Mucosa of descending colon (tissue), 3 donors: ENCODE measurements around the gene CRYAB. TPM values are rescaled to one million over a fixed set of nuclear protein-coding genes. Genes with fewer than 3 reads are reported as not detected.

Source experiments
- ATAC-seq: fragments of 200-7000 bp; cut with Tn5 transposase; one replicate; pipeline ENCODE4 v1.9.1; 2020; ENCODE audit warnings: mild to moderate bottlenecking, moderate library complexity
- DNase-seq, 3 donors: peaks; one replicate each; pipeline ENCODE4 v3.0.0-alpha.2; 2020
- H3K36me3 ChIP-seq: fragments of 200-600 bp; one replicate; pipeline ENCODE4 v1.8.0; 2021; ENCODE audit warnings: low read depth, mild to moderate bottlenecking
- H3K4me1 ChIP-seq: fragments of 200-600 bp; one replicate; pipeline ENCODE4 v1.8.0; 2021; ENCODE audit warnings: low read depth, mild to moderate bottlenecking
- H3K4me3 ChIP-seq: fragments of 200-600 bp; one replicate; pipeline ENCODE4 v1.8.0; 2021; ENCODE audit warnings: mild to moderate bottlenecking
- H3K9me3 ChIP-seq: fragments of 200-600 bp; one replicate; pipeline ENCODE4 v1.8.0; 2021; ENCODE audit warnings: mild to moderate bottlenecking
- CTCF ChIP-seq: fragments of 200-600 bp; IDR thresholded peaks from one replicate; pipeline ENCODE4 v1.8.0; 2022; ENCODE audit warnings: antibody characterized with exemption, mild to moderate bottlenecking
- intact Hi-C, 2 donors: fragments of 100-400 bp; cut with DNase I in 1 of 2; cut with micrococcal nuclease in 1 of 2; formaldehyde crosslinking; loops; one replicate each; pipeline versions ENCODE4 v1.11.0 to v1.11.1; 2022; cut with DNase I, micrococcal nuclease
- total RNA-seq, 3 donors: library from RNA; stranded (reverse); fragmentation: NEBNext Ultra II Directional in 2 of 3; extraction: Animal tissue kit (Norgen Biotek cat#: 25700) in 2 of 3; gene quantifications; one replicate each; pipeline versions ENCODE4 v1.2.1 to v1.2.4, GENCODE V29; 2021 to 2023
- donor health status: DM: no; HTN: no; CAD: no; lungs with moderate emphysema.
- donor health status: DM: no; HTN: no; CAD: no.
- donor health status: DM: no; HTN: yes; CAD: no.

The CRYAB gene
- total RNA-seq, 3 donors from 2014 or later = 13.8 to 331 (median 30.7) TPM

GRCh38 chr11:111944651-111945051 lies 33.1 kb upstream of the CRYAB start:
- no peaks in the 10 kb centered on the region for H3K36me3 ChIP-seq
- intact Hi-C loops = no loop called here
- no peaks in the 10 kb centered on the region for H3K9me3 ChIP-seq
- TF ChIP-seq CTCF = no peak
- ATAC-seq (peak; percentile 33), DNase-seq (no peak)
- H3K4me3 ChIP-seq = no peak overlapping the region
- H3K4me1 ChIP-seq = no peaks in the 10 kb centered on the region

DNA sequence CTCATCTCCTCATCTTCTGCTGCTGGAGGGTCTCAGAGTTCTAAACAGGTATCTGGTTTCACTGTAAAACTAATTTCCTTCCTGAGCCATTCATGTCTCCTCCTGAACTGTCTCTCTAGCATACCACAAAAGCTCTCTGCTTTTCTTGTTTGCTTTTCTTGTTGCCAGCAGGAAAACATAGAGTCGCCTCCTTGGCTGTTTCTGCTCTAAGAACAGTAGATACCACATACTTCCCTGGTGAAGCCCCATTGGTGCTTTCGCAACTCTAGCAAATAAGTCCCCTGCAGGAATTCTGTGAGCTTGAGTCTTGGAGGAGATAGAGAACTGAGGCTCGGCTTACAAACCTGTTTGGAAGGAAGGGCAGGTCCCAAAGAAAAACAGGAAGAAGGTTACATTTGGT lies 32.6 kb upstream of the CRYAB start:
- H3K4me3 ChIP-seq = no peak overlapping the region
- H3K36me3 ChIP-seq = no peaks in the 10 kb centered on the region
- H3K9me3 ChIP-seq = no peaks in the 10 kb centered on the region
- intact Hi-C loops = no loop called here
- no peak for TF ChIP-seq CTCF
- no peaks in the 10 kb centered on the region for H3K4me1 ChIP-seq
- no peak for DNase-seq
- peak; percentile 11 for ATAC-seq

GRCh38 chr11:111942829-111943228 lies 31.3 kb upstream of the CRYAB start:
- ATAC-seq = no peak
- H3K4me1 ChIP-seq = peaks cover 5% of the 10 kb centered on the region
- TF ChIP-seq CTCF = no peak
- no peak for DNase-seq
- intact Hi-C loops = no loop called here
- no peaks in the 10 kb centered on the region for H3K9me3 ChIP-seq
- no peak overlapping the region for H3K4me3 ChIP-seq
- H3K36me3 ChIP-seq = no peaks in the 10 kb centered on the region

GRCh38 chr11:111941963-111942362 lies 30.4 kb upstream of the CRYAB start:
- Histone ChIP-seq H3K4me1 (peaks cover 5% of the 10 kb centered on the region), H3K36me3 (no peaks in the 10 kb centered on the region), H3K4me3 (no peak overlapping the region), H3K9me3 (no peaks in the 10 kb centered on the region)
- intact Hi-C loops = no loop called here
- no peak for DNase-seq
- TF ChIP-seq CTCF = no peak
- peak; percentile 41 for ATAC-seq

DNA sequence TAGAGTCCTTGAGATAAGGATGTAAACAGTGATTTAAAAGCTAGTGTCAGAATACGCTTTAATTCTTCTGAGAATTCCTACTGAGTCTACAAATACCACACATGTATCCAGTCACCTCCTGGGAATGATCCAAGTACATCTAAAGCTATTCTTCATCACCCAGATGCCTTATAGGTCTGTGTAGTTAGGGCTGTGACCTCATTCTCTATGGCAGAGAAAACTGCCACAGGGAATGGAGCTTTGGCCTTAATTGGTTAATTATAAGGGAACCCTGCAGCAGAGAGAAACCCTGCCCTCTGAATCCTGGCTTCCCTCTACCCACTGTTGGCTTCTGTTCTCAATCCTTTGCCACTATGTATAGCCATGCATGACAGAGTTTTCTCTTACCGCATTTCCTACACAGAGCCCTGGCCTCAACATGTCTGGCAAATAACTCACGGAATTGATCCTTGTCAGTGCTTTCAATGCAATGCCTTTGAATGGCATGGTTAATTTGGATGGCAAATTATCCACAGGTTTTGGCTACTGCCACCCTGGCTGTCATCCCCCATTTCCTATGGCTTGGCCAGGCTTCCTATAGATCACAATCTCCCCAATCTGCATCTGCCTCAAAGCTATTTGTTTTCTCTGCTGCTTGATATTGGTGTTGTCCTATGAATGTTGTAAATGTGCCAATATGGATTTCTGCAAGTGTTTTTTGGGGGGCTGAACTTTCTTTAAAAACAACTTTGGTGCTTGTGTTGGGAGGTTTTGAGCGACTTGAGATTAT lies 28.4 kb upstream of the CRYAB start:
- intact Hi-C loops = loop anchor here (5.0 to 10.0 kb wide), 2 partner anchors 37 to 45 kb away; no protein-coding TSS in a partner anchor
- TF ChIP-seq CTCF = no peak
- ATAC-seq = no peak
- peaks cover 9% of the 10 kb centered on the region for H3K4me1 ChIP-seq
- H3K36me3 ChIP-seq = no peaks in the 10 kb centered on the region
- no peak for DNase-seq
- H3K9me3 ChIP-seq = no peaks in the 10 kb centered on the region
- H3K4me3 ChIP-seq = no peak overlapping the region
